Stomach (tissue), 9 donors: ENCODE results near the gene PCARE. TPM values are rescaled to one million over a fixed set of nuclear protein-coding genes. Genes with fewer than 3 reads are reported as not detected.

ENCODE experiments used
- DNase-seq, 2 donors: peaks; one replicate each; pipeline versions ENCODE4 v3.0.0 to v3.0.0-alpha.2; 2013 to 2019
- H3K27ac ChIP-seq, 5 donors: fragments of 200-600 bp in 4 of 5; sonication (generic) in 4 of 5; one replicate each; pipeline ENCODE4 v1.5.1; 2013 to 2019; ENCODE audit warnings: mild to moderate bottlenecking in 1 of 5, moderate library complexity in 1 of 5
- H3K27me3 ChIP-seq, 3 donors: fragments of 200-600 bp; sonication (generic); one replicate each; pipeline ENCODE4 v1.5.1; 2017 to 2019; ENCODE audit warnings: mixed run types in 1 of 3
- H3K36me3 ChIP-seq, 4 donors: fragments of 200-600 bp; sonication (generic); 1 replicate in 3 of 4; 2 replicates in 1 of 4; pipeline ENCODE4 v1.5.1; 2016 to 2019
- H3K4me1 ChIP-seq, 4 donors: fragments of 200-600 bp; sonication (generic); one replicate each; pipeline ENCODE4 v1.5.1; 2016 to 2019
- H3K4me3 ChIP-seq, 4 donors: fragments of 200-600 bp; sonication (generic) in 3 of 4; one replicate each; pipeline ENCODE4 v1.5.1; 2016 to 2019; ENCODE audit warnings: mild to moderate bottlenecking in 1 of 4
- H3K9me3 ChIP-seq, 4 donors: fragments of 200-600 bp; sonication (generic); one replicate each; pipeline ENCODE4 v1.5.1; 2016 to 2019
- CTCF ChIP-seq, 7 experiments: fragments of 450-650 bp in 4 of 7; fragments of 200-600 bp in 3 of 7; sonication (generic) in 3 of 7; IDR thresholded peaks; one replicate each; pipeline ENCODE4 v1.5.1; 2016 to 2019; ENCODE audit warnings: antibody characterized with exemption in 7 of 7, control low read depth in 2 of 7, mild to moderate bottlenecking in 1 of 7
- EP300 ChIP-seq: sonication (generic); formaldehyde crosslinking; IDR thresholded peaks from one replicate; pipeline ENCODE4 v1.6.1; 2017; ENCODE audit warnings: antibody characterized with exemption
- POLR2A ChIP-seq, 4 donors: fragments of 450-650 bp; IDR thresholded peaks; one replicate each; pipeline ENCODE4 v1.6.1; 2016; ENCODE audit warnings: antibody characterized with exemption in 4 of 4, control low read depth in 2 of 4, mild to moderate bottlenecking in 1 of 4, moderate library complexity in 1 of 4
- POLR2AphosphoS5 ChIP-seq, 3 donors: sonication (generic); formaldehyde crosslinking; IDR thresholded peaks; one replicate each; pipeline ENCODE4 v1.6.1; 2016; ENCODE audit warnings: antibody characterized with exemption in 3 of 3
- WGBS, 5 donors: extraction: QIAGEN DNeasy Blood & Tissue Kit in 3 of 5; methylation state at CpG; one replicate each; pipeline versions ENCODE4 v1.1.5 to v1.1.7; 2013 to 2018; 5-methylcytosine and 5-hydroxymethylcytosine counted together
- intact Hi-C: fragments of 100-400 bp; cut with DNase I; formaldehyde crosslinking; loops from one replicate; pipeline ENCODE4 v1.15.1; 2023; ENCODE audit warnings: low total_unique reads
- polyA plus RNA-seq, 3 donors: library from polyadenylated mRNA; stranded (reverse); fragments of 200-250 nt; gene quantifications; one replicate each; pipeline ENCODE4 v1.2.3, GENCODE V29; 2013
- total RNA-seq, 5 donors: library from RNA; depleted of rRNA; stranded (reverse); fragments of >200 nt; gene quantifications; one replicate each; pipeline versions ENCODE4 v1.1.0 to v1.2.3, GENCODE V29; 2014 to 2016
- donor health status: healthy with polysubstance abuse.
- donor health status: Bipolar disorder and iron deficiency.
- donor health status: healthy.

Gene PCARE
- total and polyA plus RNA-seq, 8 donors: 0.06 to 2.9 (median 0.08) TPM; not detected in 5

GRCh38 chr2:29070526-29070925 is 3.8 kb downstream of the PCARE start:
- WGBS, 5 donors: 75 to 86% (median 81%) methylated on average over 12 of the region's 12 CpGs
- Histone ChIP-seq H3K4me3 (no peak overlapping the region), H3K4me1 (peaks cover 0 to 15% (median 7%) of the 10 kb centered on the region in 4 donors), H3K9me3 (no peaks in the 10 kb centered on the region), H3K27me3 (no peaks in the 10 kb centered on the region), H3K27ac (no peak overlapping the region), H3K36me3 (no peaks in the 10 kb centered on the region)
- TF ChIP-seq POLR2A (IDR thresholded peaks at IDR 0.05) (no peak), EP300 (no peak), POLR2AphosphoS5 (IDR thresholded peaks at IDR 0.05) (no peak), CTCF (IDR thresholded peaks at IDR 0.05) (no peak)
- DNase-seq: no peak
- intact Hi-C loops: no loop called here

- WGBS, 5 donors: 85 to 88% (median 86%) methylated on average over 7 of the region's 7 CpGs
- H3K27ac ChIP-seq: no peak overlapping the region
- no peaks in the 10 kb centered on the region for H3K9me3 ChIP-seq
- DNase-seq: no peak
- no peak overlapping the region for H3K4me3 ChIP-seq
- intact Hi-C loops: no loop called here
- H3K36me3 ChIP-seq: no peaks in the 10 kb centered on the region
- peaks cover 0 to 34% (median 20%) of the 10 kb centered on the region in 4 donors for H3K4me1 ChIP-seq
- no peaks in the 10 kb centered on the region for H3K27me3 ChIP-seq
- TF ChIP-seq POLR2A (IDR thresholded peaks at IDR 0.05) (no peak), CTCF (IDR thresholded peaks at IDR 0.05) (no peak), POLR2AphosphoS5 (IDR thresholded peaks at IDR 0.05) (no peak), EP300 (no peak)
These were observed 5.8 kb downstream of the PCARE start for GRCh38 chr2:29068513-29068912.

- peak overlapping the region in 3 of 5 donors; percentile 57 to 71 (median 71) for H3K27ac ChIP-seq
These were observed 7.2 kb downstream of the PCARE start for GRCh38 chr2:29066997-29067605.

GRCh38 chr2:29066271-29066860 is 8.0 kb downstream of the PCARE start:
- Histone ChIP-seq H3K27ac (peak overlapping the region in 3 of 5 donors; percentile 57 to 71 (median 71)), H3K4me1 (peaks cover 0 to 44% (median 29%) of the 10 kb centered on the region in 4 donors), H3K9me3 (no peaks in the 10 kb centered on the region), H3K36me3 (no peaks in the 10 kb centered on the region), H3K27me3 (no peaks in the 10 kb centered on the region), H3K4me3 (no peak overlapping the region)
- intact Hi-C loops: no loop called here
- 68 to 87% (median 78%) methylated on average over 4 to 8 of the region's 8 CpGs for WGBS, 5 donors
- no peak for DNase-seq
- TF ChIP-seq POLR2AphosphoS5 (IDR thresholded peaks at IDR 0.05): peak in 1 of 3 donors; percentile 50
- TF ChIP-seq POLR2A (IDR thresholded peaks at IDR 0.05): no peak

More at GRCh38 chr2:29066997-29067605, 7.2 kb downstream of the PCARE start:
- Histone ChIP-seq H3K27me3 (no peaks in the 10 kb centered on the region), H3K4me1 (peaks cover 0 to 44% (median 29%) of the 10 kb centered on the region in 4 donors), H3K9me3 (no peaks in the 10 kb centered on the region), H3K36me3 (no peaks in the 10 kb centered on the region), H3K4me3 (no peak overlapping the region)
- TF ChIP-seq POLR2AphosphoS5 (IDR thresholded peaks at IDR 0.05) (no peak), EP300 (no peak), CTCF (IDR thresholded peaks at IDR 0.05) (no peak), POLR2A (IDR thresholded peaks at IDR 0.05) (no peak)
- peak in 1 of 2 donors; percentile 42 for DNase-seq
- 46 to 79% (median 64%) methylated on average over 6 to 7 of the region's 7 CpGs for WGBS, 5 donors
- intact Hi-C loops: no loop called here
